ENCODE results near the gene CACNA2D3. TPM values are rescaled to one million over a fixed set of nuclear protein-coding genes. Genes with fewer than 3 reads are reported as not detected.
A peak's percentile ranks its signal among the peaks of the same experiment; 100 is the strongest.

Gene CACNA2D3
- total RNA-seq, 1 donor from 2014 or later = 0.70 TPM

- DNase-seq (ENCODE audit: low read depth) (no peak), FAIRE-seq (no peak)
- Histone ChIP-seq H3K4me2 (ENCODE audit: low read length) (peak overlapping the region; percentile 70), H2AFZ (ENCODE audit: low read depth, low read length) (no peak overlapping the region), H3K9ac (ENCODE audit: low read length) (no peak overlapping the region), H4K20me1 (ENCODE audit: insufficient read depth, low read length) (no peaks in the 10 kb centered on the region), H3K36me3 (ENCODE audit: insufficient read depth, low read length) (no peaks in the 10 kb centered on the region), H3K79me2 (ENCODE audit: insufficient read depth, low read length) (no peaks in the 10 kb centered on the region), H3K27ac (ENCODE audit: low read depth, low read length) (no peak overlapping the region), H3K9me3 (ENCODE audit: insufficient read depth, low read depth, low read length) (no peaks in the 10 kb centered on the region), H3K4me1 (ENCODE audit: insufficient read depth, low read length) (no peaks in the 10 kb centered on the region), H3K27me3 (ENCODE audit: insufficient read depth, low read length) (peaks cover 54% of the 10 kb centered on the region), H3K4me3 (ENCODE audit: insufficient read depth, low read depth, low read length) (no peak overlapping the region)
- H3K4me1 Mint-ChIP-seq (ENCODE audit: low read depth, unreplicated experiment) = peaks cover 3% of the 10 kb centered on the region
- no peak overlapping the region for H3K27ac Mint-ChIP-seq (ENCODE audit: unreplicated experiment)
- no peaks in the 10 kb centered on the region for H3K9me3 Mint-ChIP-seq (ENCODE audit: unreplicated experiment)
- peak overlapping the region; percentile 74 for H3K4me3 Mint-ChIP-seq (ENCODE audit: unreplicated experiment)
- TF ChIP-seq CTCF (IDR thresholded peaks at IDR 0.05; ENCODE audit: insufficient read depth, low read depth, low read length) = no peak
- TF ChIP-seq EZH2 (IDR thresholded peaks at IDR 0.05; ENCODE audit: insufficient read depth, low read length) = peak; percentile 46
- H3K27me3 Mint-ChIP-seq (ENCODE audit: low read depth, unreplicated experiment) = peaks cover 70% of the 10 kb centered on the region
- H3K36me3 Mint-ChIP-seq (ENCODE audit: low read depth, unreplicated experiment) = no peaks in the 10 kb centered on the region
Measured at GRCh38 chr3:54123003-54123775, 837 bp downstream of the CACNA2D3 start.

GRCh38 chr3:54123776-54124196, 1.4 kb downstream of the CACNA2D3 start:
- Histone ChIP-seq H3K36me3 (ENCODE audit: insufficient read depth, low read length) (no peaks in the 10 kb centered on the region), H3K79me2 (ENCODE audit: insufficient read depth, low read length) (no peaks in the 10 kb centered on the region), H4K20me1 (ENCODE audit: insufficient read depth, low read length) (no peaks in the 10 kb centered on the region), H2AFZ (ENCODE audit: low read depth, low read length) (no peak overlapping the region), H3K4me3 (ENCODE audit: insufficient read depth, low read depth, low read length) (no peak overlapping the region), H3K4me2 (ENCODE audit: low read length) (peak overlapping the region; percentile 70), H3K4me1 (ENCODE audit: insufficient read depth, low read length) (no peaks in the 10 kb centered on the region), H3K27ac (ENCODE audit: low read depth, low read length) (no peak overlapping the region), H3K9ac (ENCODE audit: low read length) (no peak overlapping the region), H3K27me3 (ENCODE audit: insufficient read depth, low read length) (peaks cover 54% of the 10 kb centered on the region), H3K9me3 (ENCODE audit: insufficient read depth, low read depth, low read length) (no peaks in the 10 kb centered on the region)
- H3K4me3 Mint-ChIP-seq (ENCODE audit: unreplicated experiment) = peak overlapping the region; percentile 74
- H3K27me3 Mint-ChIP-seq (ENCODE audit: low read depth, unreplicated experiment) = peaks cover 65% of the 10 kb centered on the region
- no peak for TF ChIP-seq EZH2 (IDR thresholded peaks at IDR 0.05; ENCODE audit: insufficient read depth, low read length)
- no peak for TF ChIP-seq CTCF (IDR thresholded peaks at IDR 0.05; ENCODE audit: insufficient read depth, low read depth, low read length)
- H3K4me1 Mint-ChIP-seq (ENCODE audit: low read depth, unreplicated experiment) = peaks cover 3% of the 10 kb centered on the region
- peak; percentile 3 for DNase-seq (ENCODE audit: low read depth)
- no peaks in the 10 kb centered on the region for H3K9me3 Mint-ChIP-seq (ENCODE audit: unreplicated experiment)
- no peak for FAIRE-seq
- no peaks in the 10 kb centered on the region for H3K36me3 Mint-ChIP-seq (ENCODE audit: low read depth, unreplicated experiment)
- H3K27ac Mint-ChIP-seq (ENCODE audit: unreplicated experiment) = no peak overlapping the region

GRCh38 chr3:54125300-54125699, 2.9 kb downstream of the CACNA2D3 start:
- Histone ChIP-seq H3K4me2 (ENCODE audit: low read length) (no peak overlapping the region), H3K9ac (ENCODE audit: low read length) (no peak overlapping the region), H3K4me3 (ENCODE audit: insufficient read depth, low read depth, low read length) (no peak overlapping the region), H3K27me3 (ENCODE audit: insufficient read depth, low read length) (peaks cover 44% of the 10 kb centered on the region), H3K4me1 (ENCODE audit: insufficient read depth, low read length) (no peaks in the 10 kb centered on the region), H3K79me2 (ENCODE audit: insufficient read depth, low read length) (no peaks in the 10 kb centered on the region), H4K20me1 (ENCODE audit: insufficient read depth, low read length) (no peaks in the 10 kb centered on the region), H2AFZ (ENCODE audit: low read depth, low read length) (no peak overlapping the region), H3K27ac (ENCODE audit: low read depth, low read length) (no peak overlapping the region), H3K36me3 (ENCODE audit: insufficient read depth, low read length) (no peaks in the 10 kb centered on the region), H3K9me3 (ENCODE audit: insufficient read depth, low read depth, low read length) (no peaks in the 10 kb centered on the region)
- DNase-seq (ENCODE audit: low read depth) = no peak
- H3K4me3 Mint-ChIP-seq (ENCODE audit: unreplicated experiment) = no peak overlapping the region
- H3K4me1 Mint-ChIP-seq (ENCODE audit: low read depth, unreplicated experiment) = peaks cover 3% of the 10 kb centered on the region
- H3K27ac Mint-ChIP-seq (ENCODE audit: unreplicated experiment) = no peak overlapping the region
- TF ChIP-seq EZH2 (IDR thresholded peaks at IDR 0.05; ENCODE audit: insufficient read depth, low read length) (no peak), CTCF (IDR thresholded peaks at IDR 0.05; ENCODE audit: insufficient read depth, low read depth, low read length) (no peak)
- no peaks in the 10 kb centered on the region for H3K36me3 Mint-ChIP-seq (ENCODE audit: low read depth, unreplicated experiment)
- H3K27me3 Mint-ChIP-seq (ENCODE audit: low read depth, unreplicated experiment) = peaks cover 57% of the 10 kb centered on the region
- no peaks in the 10 kb centered on the region for H3K9me3 Mint-ChIP-seq (ENCODE audit: unreplicated experiment)
- FAIRE-seq = no peak
